ENCODE data around the gene BCR.

- TF ChIP-seq POLR2AphosphoS5 (IDR thresholded peaks at IDR 0.05) = no peak
- TF ChIP-seq CTCF (IDR thresholded peaks at IDR 0.05) = no peak
- no peak for TF ChIP-seq POLR2A (IDR thresholded peaks at IDR 0.05)
- TF ChIP-seq EP300 (IDR thresholded peaks at IDR 0.05) = no peak
These were observed 105.4 kb downstream of the BCR start for GRCh38 chr22:23285734-23286133.

All from suprapubic skin (tissue), 4 donors.